NCI-H146 treated with DMSO at 0.1 percent for 48 hours (cell line): Measurements from ENCODE around the gene LRRC10B.

Source experiments
- DNase-seq: peaks from one replicate; lab custom pipeline; 2025; ENCODE audit not compliant: unreplicated experiment; lab: John Stamatoyannopoulos, UW

The LRRC10B gene

GRCh38 chr11:61544466-61544865, 35.9 kb downstream of the LRRC10B start:
- DNase-seq = no peak

- DNase-seq = no peak
Measured at GRCh38 chr11:61545341-61545740, 36.8 kb downstream of the LRRC10B start.

GRCh38 chr11:61545921-61546320, 37.4 kb downstream of the LRRC10B start:
- no peak for DNase-seq

- DNase-seq = no peak
Measured at GRCh38 chr11:61546663-61547062, 38.1 kb downstream of the LRRC10B start.

GRCh38 chr11:61547246-61547645, 38.7 kb downstream of the LRRC10B start:
- DNase-seq = no peak

GRCh38 chr11:61549177-61549576, 40.6 kb downstream of the LRRC10B start:
- DNase-seq = no peak

GRCh38 chr11:61549662-61550568, 41.4 kb downstream of the LRRC10B start:
- no peak for DNase-seq

GRCh38 chr11:61550665-61551227, 42.2 kb downstream of the LRRC10B start:
- no peak for DNase-seq

- no peak for DNase-seq
Measured at GRCh38 chr11:61551634-61552033, 43.1 kb downstream of the LRRC10B start.

GRCh38 chr11:61552108-61552635, 43.6 kb downstream of the LRRC10B start:
- no peak for DNase-seq

- no peak for DNase-seq
Measured at GRCh38 chr11:61553373-61554171, 45.0 kb downstream of the LRRC10B start.

GRCh38 chr11:61554172-61554988, 45.8 kb downstream of the LRRC10B start:
- DNase-seq = no peak

- DNase-seq = peak; percentile 69
Measured at GRCh38 chr11:61555051-61555969, 46.8 kb downstream of the LRRC10B start.

- no peak for DNase-seq
Measured at GRCh38 chr11:61555978-61556377, 47.4 kb downstream of the LRRC10B start.

- DNase-seq = no peak
Measured at GRCh38 chr11:61556621-61557020, 48.1 kb downstream of the LRRC10B start.
